ENCODE results near the gene FAM174C.
A peak's percentile ranks its signal among the peaks of the same experiment; 100 is the strongest.

Gene FAM174C

GRCh38 chr19:1325568-1326294 lies 50.4 kb downstream of the FAM174C start:
- DNase-seq (ENCODE audit: low spot score) = no peak
- Histone ChIP-seq H3K4me3 (peak overlapping the region; percentile 60), H3K27ac (no peak overlapping the region)
- TF ChIP-seq CTCF (IDR thresholded peaks at IDR 0.05) = no peak

GRCh38 chr19:1327125-1327524 lies 51.8 kb downstream of the FAM174C start:
- TF ChIP-seq CTCF (IDR thresholded peaks at IDR 0.05) = no peak
- Histone ChIP-seq H3K4me3 (no peak overlapping the region), H3K27ac (no peak overlapping the region)
- DNase-seq (ENCODE audit: low spot score) = no peak
